ENCODE data around the gene ADORA1.
A peak's percentile ranks its signal among the peaks of the same experiment; 100 is the strongest.

The ADORA1 gene

GRCh38 chr1:203126866-203127665, 460 bp upstream of the ADORA1 start:
- FAIRE-seq (no peak), DNase-seq (ENCODE audit: insufficient read length, low spot score) (no peak)
- TF ChIP-seq POU2F2 (IDR thresholded peaks at IDR 0.05; ENCODE audit: low read depth, low read length): no peak
- TF ChIP-seq POLR2AphosphoS5 (IDR thresholded peaks at IDR 0.05; ENCODE audit: low read depth, low read length): no peak
- TF ChIP-seq PAX5 (IDR thresholded peaks at IDR 0.05; ENCODE audit: insufficient read depth, low read length, severe bottlenecking): no peak
- TF ChIP-seq SPI1 (IDR thresholded peaks at IDR 0.05; ENCODE audit: low read depth, low read length): no peak
- no peak for TF ChIP-seq POLR2A (IDR thresholded peaks at IDR 0.05; ENCODE audit: low read depth, low read length)
- no peak for TF ChIP-seq TAF1 (IDR thresholded peaks at IDR 0.05; ENCODE audit: low read depth, low read length)

DNA sequence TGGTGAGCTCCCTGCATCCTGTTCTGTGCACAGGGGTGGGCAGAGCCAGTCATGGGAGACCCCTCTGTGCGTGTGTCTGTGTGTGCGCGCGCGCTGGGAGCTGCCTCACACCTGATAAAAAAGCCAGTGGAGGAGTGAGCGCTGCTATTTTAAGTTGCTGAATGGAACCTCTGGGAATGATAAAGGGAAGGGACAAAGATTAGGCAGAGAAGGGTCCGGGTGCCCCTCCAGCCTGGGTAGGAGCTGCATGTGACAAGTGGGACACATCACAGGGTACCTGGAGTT, 847 bp downstream of the ADORA1 start:
- DNase-seq (ENCODE audit: insufficient read length, low spot score) (no peak), FAIRE-seq (no peak)
- TF ChIP-seq POLR2A (IDR thresholded peaks at IDR 0.05; ENCODE audit: low read depth, low read length) (no peak), TAF1 (IDR thresholded peaks at IDR 0.05; ENCODE audit: low read depth, low read length) (no peak), SPI1 (IDR thresholded peaks at IDR 0.05; ENCODE audit: low read depth, low read length) (no peak), POLR2AphosphoS5 (IDR thresholded peaks at IDR 0.05; ENCODE audit: low read depth, low read length) (no peak), POU2F2 (IDR thresholded peaks at IDR 0.05; ENCODE audit: low read depth, low read length) (no peak), PAX5 (IDR thresholded peaks at IDR 0.05; ENCODE audit: insufficient read depth, low read length, severe bottlenecking) (no peak)

DNA sequence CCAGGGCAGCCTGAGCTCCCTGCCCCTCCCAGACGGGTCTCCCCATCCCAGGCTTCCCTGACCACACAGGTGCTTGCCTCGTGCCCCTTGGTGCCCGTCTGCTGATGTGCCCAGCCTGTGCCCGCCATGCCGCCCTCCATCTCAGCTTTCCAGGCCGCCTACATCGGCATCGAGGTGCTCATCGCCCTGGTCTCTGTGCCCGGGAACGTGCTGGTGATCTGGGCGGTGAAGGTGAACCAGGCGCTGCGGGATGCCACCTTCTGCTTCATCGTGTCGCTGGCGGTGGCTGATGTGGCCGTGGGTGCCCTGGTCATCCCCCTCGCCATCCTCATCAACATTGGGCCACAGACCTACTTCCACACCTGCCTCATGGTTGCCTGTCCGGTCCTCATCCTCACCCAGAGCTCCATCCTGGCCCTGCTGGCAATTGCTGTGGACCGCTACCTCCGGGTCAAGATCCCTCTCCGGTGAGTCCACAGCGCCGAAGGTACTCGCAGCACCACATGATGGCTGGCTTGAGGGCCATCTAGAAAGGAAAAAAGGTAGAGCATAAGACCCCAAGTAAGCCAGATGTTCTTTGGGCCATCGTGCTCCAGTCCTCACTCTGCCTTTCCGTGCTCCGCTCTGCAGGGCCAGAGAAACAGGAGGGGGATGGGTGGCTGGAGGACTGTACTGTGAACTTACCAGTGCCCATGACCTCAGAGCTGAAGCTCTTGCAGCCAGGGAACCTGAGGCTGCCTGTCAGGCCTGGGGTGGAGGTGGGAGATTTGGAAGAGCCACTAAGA, 1.4 kb downstream of the ADORA1 start:
- no peak for TF ChIP-seq SPI1 (IDR thresholded peaks at IDR 0.05; ENCODE audit: low read depth, low read length)
- TF ChIP-seq POU2F2 (IDR thresholded peaks at IDR 0.05; ENCODE audit: low read depth, low read length): no peak
- no peak for TF ChIP-seq PAX5 (IDR thresholded peaks at IDR 0.05; ENCODE audit: insufficient read depth, low read length, severe bottlenecking)
- no peak for TF ChIP-seq POLR2A (IDR thresholded peaks at IDR 0.05; ENCODE audit: low read depth, low read length)
- FAIRE-seq: no peak
- DNase-seq (ENCODE audit: insufficient read length, low spot score): no peak

DNA sequence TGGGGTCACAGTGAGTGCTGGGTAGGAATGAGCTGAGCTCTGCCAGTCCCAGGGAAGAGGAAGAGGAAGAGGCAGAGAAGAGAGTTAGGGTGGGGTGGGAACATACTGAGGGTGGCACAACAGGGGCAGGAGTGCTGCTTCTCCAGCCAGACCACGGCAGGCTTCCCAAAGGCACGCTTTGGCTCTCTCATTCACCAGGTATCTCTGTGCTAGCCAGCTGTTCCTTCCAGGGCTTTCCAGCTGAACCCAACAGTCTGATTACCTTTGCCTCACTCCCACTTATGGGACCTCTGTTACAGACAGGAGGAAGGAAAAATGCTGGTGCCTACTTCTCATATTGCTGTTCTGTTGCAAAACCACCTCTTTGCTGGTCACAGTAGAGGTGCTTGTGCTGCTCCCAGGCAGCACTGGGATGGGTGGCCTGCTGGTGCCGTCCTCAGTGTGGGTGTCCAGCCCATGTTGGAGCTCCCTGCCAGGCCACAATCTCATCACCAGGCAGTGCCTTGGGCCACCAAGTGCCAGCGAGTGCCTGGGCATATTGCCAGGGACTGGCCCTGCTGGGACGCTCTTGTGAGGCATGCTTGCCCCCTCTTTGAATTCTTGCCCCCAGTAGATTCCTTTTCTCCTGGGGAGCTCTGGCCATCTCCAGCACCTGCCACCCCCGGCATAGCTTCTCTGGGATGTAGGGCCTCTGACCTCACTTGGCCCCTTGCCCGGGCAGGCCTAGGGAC, 2.1 kb downstream of the ADORA1 start:
- FAIRE-seq: no peak
- no peak for DNase-seq (ENCODE audit: insufficient read length, low spot score)
- TF ChIP-seq TAF1 (IDR thresholded peaks at IDR 0.05; ENCODE audit: low read depth, low read length): no peak
- TF ChIP-seq POLR2A (IDR thresholded peaks at IDR 0.05; ENCODE audit: low read depth, low read length): no peak
- TF ChIP-seq PAX5 (IDR thresholded peaks at IDR 0.05; ENCODE audit: insufficient read depth, low read length, severe bottlenecking): no peak
- no peak for TF ChIP-seq POU2F2 (IDR thresholded peaks at IDR 0.05; ENCODE audit: low read depth, low read length)
- TF ChIP-seq SPI1 (IDR thresholded peaks at IDR 0.05; ENCODE audit: low read depth, low read length): no peak
- no peak for TF ChIP-seq POLR2AphosphoS5 (IDR thresholded peaks at IDR 0.05; ENCODE audit: low read depth, low read length)

DNA sequence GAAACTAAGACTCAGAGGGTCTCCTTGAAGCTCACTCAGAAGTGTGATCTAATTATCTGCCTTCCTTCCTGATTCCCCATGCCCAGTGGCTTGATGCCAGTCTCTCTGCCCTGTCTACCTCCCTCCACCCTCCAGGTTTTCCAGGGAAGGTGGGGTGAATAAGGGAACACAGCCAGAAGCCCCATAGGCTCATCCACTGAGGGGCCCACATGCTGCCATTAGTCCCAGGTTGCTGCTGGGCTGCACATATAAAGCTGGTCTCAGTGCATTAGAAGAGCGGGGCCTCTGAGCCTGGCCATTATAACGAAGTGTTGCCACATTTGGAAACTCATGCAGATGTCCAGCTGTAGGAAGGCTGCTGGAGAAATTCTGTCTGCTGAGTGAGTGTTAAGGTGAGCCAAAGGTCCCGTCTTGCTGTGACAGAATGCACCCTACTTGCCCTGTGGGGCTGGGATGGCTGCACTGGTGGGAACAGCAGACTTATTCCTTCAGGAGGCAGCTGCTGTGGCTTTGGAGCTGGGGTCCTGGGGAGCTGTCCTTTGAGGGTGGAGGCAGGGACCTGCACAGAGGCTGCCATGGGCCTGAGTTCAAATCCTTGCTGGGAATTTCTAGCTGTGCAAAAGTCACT, 2.9 kb downstream of the ADORA1 start:
- DNase-seq (ENCODE audit: insufficient read length, low spot score) (no peak), FAIRE-seq (no peak)
- TF ChIP-seq TAF1 (IDR thresholded peaks at IDR 0.05; ENCODE audit: low read depth, low read length) (no peak), POLR2AphosphoS5 (IDR thresholded peaks at IDR 0.05; ENCODE audit: low read depth, low read length) (no peak), SPI1 (IDR thresholded peaks at IDR 0.05; ENCODE audit: low read depth, low read length) (no peak), PAX5 (IDR thresholded peaks at IDR 0.05; ENCODE audit: insufficient read depth, low read length, severe bottlenecking) (no peak), POU2F2 (IDR thresholded peaks at IDR 0.05; ENCODE audit: low read depth, low read length) (no peak), POLR2A (IDR thresholded peaks at IDR 0.05; ENCODE audit: low read depth, low read length) (no peak)

- TF ChIP-seq POLR2A (IDR thresholded peaks at IDR 0.05; ENCODE audit: low read depth, low read length) (no peak), SPI1 (IDR thresholded peaks at IDR 0.05; ENCODE audit: low read depth, low read length) (no peak), TAF1 (IDR thresholded peaks at IDR 0.05; ENCODE audit: low read depth, low read length) (no peak)
- FAIRE-seq (no peak), DNase-seq (ENCODE audit: insufficient read length, low spot score) (no peak)
These were observed 4.1 kb downstream of the ADORA1 start for GRCh38 chr1:203131548-203132200.

GRCh38 chr1:203133970-203134725, 6.6 kb downstream of the ADORA1 start:
- TF ChIP-seq TAF1 (IDR thresholded peaks at IDR 0.05; ENCODE audit: low read depth, low read length) (no peak), POU2F2 (IDR thresholded peaks at IDR 0.05; ENCODE audit: low read depth, low read length) (no peak), POLR2A (IDR thresholded peaks at IDR 0.05; ENCODE audit: low read depth, low read length) (no peak), POLR2AphosphoS5 (IDR thresholded peaks at IDR 0.05; ENCODE audit: low read depth, low read length) (no peak), PAX5 (IDR thresholded peaks at IDR 0.05; ENCODE audit: insufficient read depth, low read length, severe bottlenecking) (no peak), SPI1 (IDR thresholded peaks at IDR 0.05; ENCODE audit: low read depth, low read length) (no peak)
- DNase-seq (ENCODE audit: insufficient read length, low spot score): no peak
- FAIRE-seq: no peak

DNA sequence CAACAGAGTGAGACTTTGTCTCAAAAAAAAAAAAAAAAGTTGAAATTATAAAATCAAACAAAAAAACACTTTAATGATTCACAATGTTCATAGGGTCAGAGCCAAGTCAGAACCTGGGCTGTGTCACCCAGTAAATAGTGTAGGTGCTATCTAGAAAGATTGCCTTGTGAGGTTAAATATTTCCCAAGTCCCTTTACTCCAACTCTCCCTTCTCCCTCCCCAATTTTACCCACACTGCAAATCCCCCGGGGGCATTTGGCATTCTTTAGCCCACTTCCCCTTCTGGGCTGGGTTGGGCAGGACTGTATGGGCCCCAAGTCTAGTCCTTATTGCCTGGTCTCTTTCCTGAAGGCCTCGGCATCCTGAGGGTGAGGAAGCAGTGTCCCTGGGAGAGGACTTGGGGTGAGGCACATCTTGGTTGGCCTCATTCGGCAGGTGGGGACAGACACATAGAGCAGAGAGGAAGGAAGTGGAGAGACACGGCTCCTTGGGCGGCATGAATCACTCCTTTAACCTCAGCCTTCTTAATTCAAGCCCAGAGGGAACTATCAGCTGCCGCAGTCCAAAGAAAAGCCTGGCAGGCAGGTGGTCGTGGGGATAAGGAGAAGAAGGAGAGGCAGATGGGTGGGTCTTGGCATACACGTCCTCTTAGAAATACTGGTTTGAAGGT, 8.2 kb downstream of the ADORA1 start:
- no peak for FAIRE-seq

More for the DNA sequence above, 8.2 kb downstream of the ADORA1 start:
- TF ChIP-seq PAX5 (IDR thresholded peaks at IDR 0.05; ENCODE audit: insufficient read depth, low read length, severe bottlenecking) (no peak), TAF1 (IDR thresholded peaks at IDR 0.05; ENCODE audit: low read depth, low read length) (no peak), POLR2AphosphoS5 (IDR thresholded peaks at IDR 0.05; ENCODE audit: low read depth, low read length) (no peak), POU2F2 (IDR thresholded peaks at IDR 0.05; ENCODE audit: low read depth, low read length) (no peak), SPI1 (IDR thresholded peaks at IDR 0.05; ENCODE audit: low read depth, low read length) (peak; percentile 21; the same call in 1 of the 2 replicates), POLR2A (IDR thresholded peaks at IDR 0.05; ENCODE audit: low read depth, low read length) (no peak)
- no peak for DNase-seq (ENCODE audit: insufficient read length, low spot score)
